GM18526 (cell line): ENCODE results near the gene RGL3.

Experiments
- POLR2A ChIP-seq: IDR thresholded peaks from 3 replicates; pipeline ENCODE4 v1.6.1; 2011; ENCODE audit not compliant: insufficient read length; ENCODE audit errors: extremely low read depth

Gene RGL3, protein sequence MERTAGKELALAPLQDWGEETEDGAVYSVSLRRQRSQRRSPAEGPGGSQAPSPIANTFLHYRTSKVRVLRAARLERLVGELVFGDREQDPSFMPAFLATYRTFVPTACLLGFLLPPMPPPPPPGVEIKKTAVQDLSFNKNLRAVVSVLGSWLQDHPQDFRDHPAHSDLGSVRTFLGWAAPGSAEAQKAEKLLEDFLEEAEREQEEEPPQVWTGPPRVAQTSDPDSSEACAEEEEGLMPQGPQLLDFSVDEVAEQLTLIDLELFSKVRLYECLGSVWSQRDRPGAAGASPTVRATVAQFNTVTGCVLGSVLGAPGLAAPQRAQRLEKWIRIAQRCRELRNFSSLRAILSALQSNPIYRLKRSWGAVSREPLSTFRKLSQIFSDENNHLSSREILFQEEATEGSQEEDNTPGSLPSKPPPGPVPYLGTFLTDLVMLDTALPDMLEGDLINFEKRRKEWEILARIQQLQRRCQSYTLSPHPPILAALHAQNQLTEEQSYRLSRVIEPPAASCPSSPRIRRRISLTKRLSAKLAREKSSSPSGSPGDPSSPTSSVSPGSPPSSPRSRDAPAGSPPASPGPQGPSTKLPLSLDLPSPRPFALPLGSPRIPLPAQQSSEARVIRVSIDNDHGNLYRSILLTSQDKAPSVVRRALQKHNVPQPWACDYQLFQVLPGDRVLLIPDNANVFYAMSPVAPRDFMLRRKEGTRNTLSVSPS

DNA sequence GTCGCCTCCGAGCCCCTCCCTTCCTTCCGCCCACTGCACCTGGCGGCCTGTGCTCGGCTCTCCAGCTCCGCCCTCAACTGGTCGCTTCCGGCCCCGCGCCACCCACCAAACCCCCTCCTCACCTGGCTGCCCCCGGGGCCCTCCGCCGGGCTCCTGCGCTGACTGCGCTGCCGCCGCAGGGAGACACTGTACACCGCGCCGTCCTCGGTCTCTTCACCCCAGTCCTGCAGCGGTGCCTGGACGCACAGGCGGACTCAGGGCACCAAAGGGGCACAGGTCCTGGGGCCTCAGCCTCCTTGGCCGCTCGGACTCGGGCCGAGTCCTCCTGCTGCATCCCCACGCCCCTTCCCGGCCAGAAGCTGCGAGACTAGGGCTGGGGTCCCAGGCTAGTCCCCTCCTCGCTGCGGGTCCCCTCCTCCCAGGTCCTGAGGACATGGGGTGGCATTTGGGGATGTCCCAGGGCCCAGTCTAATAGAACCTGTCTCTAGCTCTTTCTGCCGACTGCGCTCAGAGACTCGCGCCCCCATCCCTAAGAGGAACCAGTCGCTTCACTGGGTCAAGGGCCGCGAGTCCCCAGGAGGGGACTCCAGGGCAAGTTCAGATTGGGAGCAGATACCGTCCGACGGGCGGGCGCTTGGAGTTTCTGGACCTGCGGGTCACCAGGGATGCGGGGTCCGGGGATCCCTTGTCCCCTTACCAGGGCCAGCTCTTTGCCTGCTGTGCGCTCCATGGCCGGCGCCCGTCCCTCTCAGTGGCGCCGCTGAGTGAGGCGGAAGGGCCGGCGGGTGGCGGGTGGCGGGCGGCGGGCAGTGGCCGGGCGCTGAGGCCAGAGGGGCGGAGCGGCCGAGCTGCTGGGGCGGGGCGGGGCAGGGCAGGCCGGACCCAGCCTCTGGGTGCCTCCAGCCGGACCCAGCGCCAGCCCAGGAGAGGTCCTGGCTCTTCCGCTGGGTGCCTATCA lies at the start of gene RGL3:
TSS of gene RGL3 (minus strand) at position 766 of the 958 bp plus-strand sequence. CDS start at position 730, 36 bp downstream.
- no peak for TF ChIP-seq POLR2A

DNA sequence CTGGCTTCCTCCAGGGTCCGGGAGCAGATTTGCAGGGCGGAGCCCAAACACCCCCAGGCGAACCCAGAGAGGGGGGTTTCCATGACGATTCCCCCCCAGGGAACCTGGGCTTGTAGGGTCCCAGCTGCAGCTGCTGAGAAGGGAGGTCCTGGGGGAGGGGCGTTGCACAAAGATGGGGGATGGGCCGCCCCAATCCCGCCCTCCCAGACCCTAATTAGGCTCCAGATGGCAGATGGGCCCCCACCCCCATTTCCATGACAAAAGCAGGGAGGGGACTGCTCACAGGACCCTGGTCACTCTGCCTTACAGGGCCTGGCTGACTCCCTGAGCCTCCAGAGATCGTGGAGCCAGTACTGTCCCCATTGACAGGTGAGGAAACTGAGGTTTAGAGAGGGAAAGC lies 46.5 kb upstream of the RGL3 start:
- no peak for TF ChIP-seq POLR2A

DNA sequence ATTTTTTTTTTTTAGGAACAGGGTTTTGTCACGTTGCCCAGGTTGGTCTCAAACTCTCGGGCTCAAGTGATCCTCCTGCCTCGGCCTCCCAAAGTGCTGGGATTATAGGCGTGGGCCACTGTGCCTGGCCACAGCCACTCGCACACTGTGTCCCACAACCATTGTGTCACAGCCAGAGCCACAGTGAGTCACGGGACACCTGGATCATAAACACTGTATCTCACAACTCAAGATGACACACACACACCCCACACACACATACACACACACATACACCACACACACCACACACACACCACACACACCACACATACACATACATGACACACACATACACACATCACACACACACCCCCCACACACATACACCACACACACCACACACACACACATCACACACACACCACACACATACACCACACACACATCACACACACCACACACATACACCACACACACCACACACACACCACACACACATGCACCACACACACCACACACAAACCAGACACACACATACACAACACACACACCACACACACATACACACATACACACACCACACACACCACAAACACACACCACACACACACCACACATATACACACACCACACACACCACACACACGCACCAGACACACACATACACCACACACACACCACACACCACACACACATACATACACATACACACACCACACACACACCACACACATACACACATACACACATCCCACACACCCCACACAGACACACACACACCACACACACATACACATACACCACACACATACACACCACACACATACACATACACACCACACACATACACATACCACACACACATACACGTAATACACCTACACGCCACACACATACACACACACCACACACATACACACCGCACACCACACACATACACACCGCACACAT lies 45.5 kb upstream of the RGL3 start:
- TF ChIP-seq POLR2A = no peak

DNA sequence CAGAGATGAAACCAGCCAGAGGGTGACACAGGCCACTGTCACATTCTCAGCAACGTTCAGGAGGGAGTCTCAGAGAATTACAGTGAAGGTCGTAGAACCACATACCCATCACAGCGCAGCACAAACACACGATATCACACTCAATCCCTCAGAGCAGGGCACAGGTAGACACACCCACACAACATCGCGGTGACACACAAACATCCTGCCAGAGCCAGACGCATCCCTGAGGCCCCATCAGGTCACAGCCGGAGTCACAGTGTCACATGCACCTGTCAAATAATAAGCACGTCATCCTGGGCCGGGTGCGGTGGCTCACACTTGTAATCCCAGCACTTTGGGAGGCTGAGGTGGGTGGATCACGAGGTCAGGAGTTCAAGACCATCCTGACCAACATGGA lies 44.3 kb upstream of the RGL3 start:
- no peak for TF ChIP-seq POLR2A

DNA sequence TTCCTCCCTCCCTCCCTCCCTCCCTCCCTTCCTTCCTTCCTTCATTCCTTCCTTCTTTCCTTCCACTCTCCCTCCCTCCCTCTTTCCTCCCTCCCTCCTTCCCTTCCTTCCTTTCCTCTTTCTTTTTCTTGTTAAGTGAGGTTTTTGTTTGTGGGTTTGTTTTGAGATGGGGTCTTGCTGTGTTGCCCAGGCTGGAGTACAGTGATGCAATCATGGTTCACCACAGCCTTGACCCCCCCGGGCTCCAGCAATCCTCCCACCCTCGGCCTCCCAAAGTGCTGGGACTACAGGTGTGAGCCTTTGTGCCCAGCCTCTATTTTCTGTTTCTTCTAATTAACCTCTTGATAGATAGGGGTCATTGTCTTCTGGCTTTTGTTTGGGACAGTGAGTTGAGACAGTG lies 42.3 kb upstream of the RGL3 start:
- TF ChIP-seq POLR2A = no peak

DNA sequence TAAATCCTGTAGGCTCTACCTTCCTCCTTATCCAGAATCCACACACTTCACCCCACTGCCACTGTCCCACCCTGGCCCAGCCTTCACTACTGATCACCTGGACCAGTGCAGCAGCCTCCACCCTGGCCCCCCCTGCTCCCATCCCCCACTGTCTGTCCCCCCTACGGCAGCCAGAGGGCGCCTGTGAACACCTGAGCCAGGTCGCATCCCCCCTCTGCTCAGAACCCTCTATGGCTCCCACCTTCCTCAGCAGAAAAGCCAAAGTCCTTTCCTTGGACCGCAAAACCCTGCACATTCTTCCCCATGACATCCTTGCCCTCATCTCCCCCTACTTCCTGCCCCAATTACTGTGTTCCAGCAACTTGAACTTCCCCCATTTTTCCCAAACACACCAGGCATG lies 41.1 kb upstream of the RGL3 start:
- TF ChIP-seq POLR2A = no peak

DNA sequence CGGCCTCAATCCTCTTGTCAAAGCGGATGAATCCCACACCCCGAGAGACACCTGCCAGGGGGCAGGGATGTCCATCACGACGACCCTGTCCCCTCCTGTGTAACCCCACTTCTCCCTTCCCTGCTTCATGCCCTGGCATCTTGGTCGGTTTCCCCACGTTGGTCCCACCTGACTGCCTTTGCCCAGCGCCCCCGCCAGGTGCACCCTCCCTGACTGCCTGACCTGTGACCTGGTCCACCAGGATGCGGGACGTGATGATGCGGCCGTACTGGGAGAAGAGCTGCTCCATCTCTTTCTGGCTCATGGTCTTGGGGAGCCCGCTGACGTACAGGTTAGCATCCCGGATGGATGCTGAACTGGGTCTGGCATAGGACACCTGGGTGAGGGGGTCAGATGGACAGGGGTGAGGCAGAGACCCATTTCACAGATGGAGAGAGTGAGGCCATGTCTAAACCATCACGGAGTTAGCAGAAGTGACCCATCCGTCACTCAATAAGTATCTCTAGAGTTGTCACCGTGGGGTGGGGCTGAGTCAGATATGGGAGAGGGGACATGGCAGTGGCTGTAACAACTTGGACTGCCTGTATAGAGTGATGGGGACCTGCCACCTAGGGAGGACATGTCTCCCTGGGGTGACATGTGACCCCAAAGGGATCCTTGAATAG lies 39.3 kb upstream of the RGL3 start:
- no peak for TF ChIP-seq POLR2A

DNA sequence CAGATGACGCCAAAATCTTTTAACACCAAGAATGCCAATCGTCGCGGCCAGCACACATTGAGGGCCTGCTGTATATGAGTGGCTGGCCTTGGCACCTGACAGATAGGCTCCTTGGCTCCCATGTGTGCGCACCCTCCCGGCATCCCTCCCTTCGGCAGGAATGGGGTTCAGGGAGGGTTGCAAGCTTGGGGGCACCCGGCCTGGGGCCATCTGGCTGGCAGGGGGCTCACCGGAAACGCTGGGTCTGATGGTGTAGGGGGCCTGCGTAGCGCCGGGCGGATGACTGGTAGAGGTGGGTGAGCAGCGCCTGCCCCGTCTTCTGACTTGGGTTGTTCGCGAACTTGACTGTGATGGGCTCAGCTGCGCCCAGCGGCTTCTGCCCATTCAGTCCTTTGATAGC lies 38.7 kb upstream of the RGL3 start:
- TF ChIP-seq POLR2A = no peak

DNA sequence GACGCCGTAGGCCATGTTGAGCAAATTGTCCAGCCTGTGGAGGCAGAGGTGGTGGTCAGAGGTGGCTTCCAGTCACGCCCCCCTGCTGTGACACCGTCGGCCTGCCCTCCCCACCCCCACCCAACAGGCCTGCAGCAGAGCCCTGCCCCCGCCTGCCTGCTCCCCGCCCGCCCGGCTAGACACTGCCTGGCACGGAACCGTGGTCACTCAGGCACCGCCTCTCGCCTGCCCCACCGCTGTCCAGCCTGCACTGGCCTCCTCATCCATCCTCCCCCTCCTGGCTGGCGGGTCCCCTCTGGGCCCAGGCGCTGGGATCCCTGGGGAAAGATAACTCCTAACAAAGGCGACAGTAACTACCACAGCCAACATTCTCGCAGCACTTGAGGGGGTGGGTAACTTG lies 38.0 kb upstream of the RGL3 start:
- TF ChIP-seq POLR2A = no peak

DNA sequence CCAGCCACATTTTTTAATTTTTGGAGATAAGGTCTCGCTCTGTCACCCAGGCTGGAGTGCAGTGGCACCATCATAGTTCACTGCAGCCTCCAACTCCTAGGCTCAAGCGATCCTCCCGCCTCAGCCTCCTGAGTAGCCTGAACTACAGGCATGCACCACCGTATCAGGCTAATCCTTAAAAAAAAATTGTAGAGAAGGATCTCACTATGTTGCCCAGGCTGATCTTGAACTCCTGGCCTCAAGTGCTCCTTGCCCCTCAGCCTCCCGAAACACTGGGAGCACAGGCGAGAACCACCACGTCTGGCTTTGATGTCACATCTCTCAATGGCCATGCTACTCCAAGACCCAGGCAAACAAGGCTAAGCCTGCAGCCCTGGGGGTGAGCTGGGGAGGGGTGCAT lies 37.5 kb upstream of the RGL3 start:
- TF ChIP-seq POLR2A = no peak

DNA sequence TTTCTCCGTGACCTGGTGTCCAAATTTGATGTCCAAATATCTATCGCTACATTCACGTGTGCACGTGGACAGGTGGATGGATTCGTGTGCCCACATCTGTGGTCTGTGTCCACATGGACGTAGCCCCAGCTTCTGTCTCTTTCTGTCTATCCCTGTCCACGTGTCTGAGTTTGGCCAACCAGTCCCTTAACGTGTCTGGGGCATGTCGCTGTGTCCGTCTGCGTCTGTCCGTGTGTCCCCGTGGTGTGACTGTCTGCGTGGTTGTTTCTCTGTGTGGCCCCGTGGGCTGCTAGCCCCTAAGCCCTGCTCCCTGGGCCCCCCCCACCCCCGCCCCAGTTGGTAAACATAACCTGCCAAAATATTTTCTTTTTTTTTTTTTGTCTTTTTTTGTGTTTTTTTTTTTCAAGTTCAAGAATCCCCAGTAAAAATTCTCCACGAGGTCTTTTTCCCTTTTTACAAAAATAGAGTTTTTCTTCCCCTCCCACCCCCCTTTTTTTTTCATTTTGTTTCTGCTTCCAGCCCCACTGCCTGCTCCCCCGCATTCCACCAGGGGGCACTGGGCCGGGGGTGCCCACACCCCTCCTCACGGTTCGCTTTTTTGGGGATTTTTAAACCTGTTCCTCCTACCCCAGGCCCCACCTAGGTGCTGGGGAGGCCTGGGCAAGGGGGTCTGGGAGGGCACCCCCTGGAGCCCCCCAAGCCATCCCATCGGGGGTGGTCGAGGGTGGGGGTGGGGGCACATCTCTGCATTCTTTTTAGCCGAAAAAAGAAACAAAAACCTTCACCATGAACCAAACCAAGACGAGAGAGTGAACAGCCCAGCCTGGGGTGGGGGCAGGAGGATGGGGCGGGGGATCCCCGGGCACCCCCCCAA lies 34.6 kb upstream of the RGL3 start:
- no peak for TF ChIP-seq POLR2A

DNA sequence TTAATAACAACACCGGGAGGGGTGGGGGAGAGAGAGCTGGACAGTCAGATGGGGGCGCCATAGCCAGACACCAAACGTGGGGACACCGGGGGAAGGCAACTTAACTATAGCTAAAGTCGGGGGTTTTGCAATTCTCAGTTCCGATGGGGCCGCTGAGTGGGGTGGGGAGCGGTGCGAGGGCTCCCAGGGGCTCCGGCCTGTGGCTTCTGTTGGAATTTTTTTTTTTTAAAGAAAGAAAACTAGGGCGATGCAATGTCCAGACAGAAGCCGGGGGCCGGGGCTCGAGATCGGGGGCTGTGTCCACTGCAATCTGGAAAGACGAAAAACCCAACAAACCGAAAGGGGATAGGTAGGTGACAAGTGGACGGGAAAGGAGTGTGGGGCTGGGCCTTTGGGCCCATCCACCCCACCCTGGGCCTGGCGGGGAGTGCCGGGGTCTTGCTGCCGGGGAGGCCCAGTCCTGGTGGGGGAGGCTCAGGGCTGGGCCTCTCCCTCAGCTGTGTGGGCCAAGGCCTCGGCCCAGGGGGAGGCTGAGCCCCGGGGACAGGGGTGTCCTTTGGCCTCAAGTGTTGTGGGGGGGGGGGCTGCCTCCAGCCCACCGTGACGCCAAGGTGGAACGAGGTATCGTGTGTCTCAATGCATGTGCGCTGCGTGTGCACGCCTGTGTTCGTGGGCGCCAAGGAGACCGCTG lies 33.7 kb upstream of the RGL3 start:
- no peak for TF ChIP-seq POLR2A

DNA sequence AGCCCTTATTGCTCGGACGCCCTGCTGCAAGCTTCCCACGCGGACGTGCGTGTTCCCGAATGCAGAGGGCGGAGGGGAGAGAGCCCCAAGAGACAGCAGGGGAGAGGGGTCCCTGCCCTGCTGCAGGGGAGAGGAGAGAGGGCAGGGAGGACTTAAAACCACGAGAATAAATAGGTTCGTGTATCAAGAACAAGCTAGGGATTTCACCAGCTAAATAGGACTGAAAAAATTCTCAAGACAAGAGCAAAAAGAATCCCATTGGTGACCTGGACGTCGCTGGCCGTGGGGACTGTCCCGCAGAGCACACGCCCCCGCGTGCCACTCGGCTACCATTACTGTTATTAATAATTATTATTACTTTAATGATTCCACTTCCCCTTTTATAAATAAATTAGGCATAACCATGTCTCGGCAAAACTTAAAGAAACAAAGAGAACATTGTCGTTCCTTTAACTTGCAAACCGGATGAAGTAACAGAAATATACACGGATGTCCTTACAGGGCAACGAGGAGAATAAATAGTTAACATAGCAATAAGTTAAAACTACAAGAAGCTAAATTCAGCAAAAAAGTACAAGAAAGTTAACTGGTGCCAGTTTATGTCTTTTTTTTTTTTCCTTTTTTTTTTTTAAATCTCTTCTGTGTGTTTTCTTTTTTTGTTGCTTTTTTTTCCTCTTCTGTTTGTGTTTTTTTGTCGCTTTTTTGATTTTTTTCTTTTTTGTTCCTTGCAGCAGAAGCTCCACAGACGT lies 32.9 kb upstream of the RGL3 start:
- no peak for TF ChIP-seq POLR2A
